Hepatocyte (in vitro differentiated cells): ENCODE measurements around the gene MRPL36. TPM values are rescaled to one million over a fixed set of nuclear protein-coding genes. Genes with fewer than 3 reads are reported as not detected.

Experiments used
- DNase-seq: peaks from one replicate; pipeline ENCODE4 v3.0.0-alpha.2; 2016; ENCODE audit warnings: low spot score
- H2AFZ ChIP-seq: fragments of 200-600 bp; sonication (generic); 2 replicates; pipeline ENCODE4 v1.6.0; 2016; ENCODE audit warnings: antibody characterized with exemption, mild to moderate bottlenecking
- H3K27ac ChIP-seq: fragments of 200-600 bp; sonication (generic); 2 replicates; pipeline ENCODE4 v1.5.1; 2016; ENCODE audit warnings: mild to moderate bottlenecking
- H3K27me3 ChIP-seq: fragments of 200-600 bp; sonication (generic); 2 replicates; pipeline ENCODE4 v1.6.1; 2016
- H3K36me3 ChIP-seq: fragments of 200-600 bp; sonication (generic); replicated peaks from 2 replicates; pipeline ENCODE4 v1.5.1; 2016; ENCODE audit warnings: low read depth; ENCODE audit not compliant: insufficient read depth
- H3K4me1 ChIP-seq: fragments of 200-600 bp; sonication (generic); 2 replicates; pipeline ENCODE4 v1.5.1; 2016; ENCODE audit warnings: mild to moderate bottlenecking, moderate library complexity; ENCODE audit not compliant: insufficient read depth
- H3K4me2 ChIP-seq: fragments of 200-600 bp; sonication (generic); 2 replicates; pipeline ENCODE4 v1.6.0; 2016
- H3K4me3 ChIP-seq: fragments of 200-600 bp; sonication (generic); 2 replicates; pipeline ENCODE4 v1.5.1; 2016; ENCODE audit warnings: mild to moderate bottlenecking
- H3K79me2 ChIP-seq: fragments of 200-600 bp; sonication (generic); 2 replicates; pipeline ENCODE4 v1.6.0; 2017; ENCODE audit warnings: mild to moderate bottlenecking
- H3K9me2 ChIP-seq: fragments of 200-600 bp; sonication (generic); replicated peaks from 2 replicates; pipeline ENCODE4 v1.6.0; 2017; ENCODE audit warnings: mild to moderate bottlenecking; ENCODE audit not compliant: insufficient read depth
- H3K9me3 ChIP-seq: fragments of 200-600 bp; sonication (generic); 2 replicates; pipeline ENCODE4 v1.5.1; 2016; ENCODE audit warnings: low read depth, mild to moderate bottlenecking
- H4K20me1 ChIP-seq: fragments of 200-600 bp; sonication (generic); 2 replicates; pipeline ENCODE4 v1.6.0; 2016; ENCODE audit warnings: mild to moderate bottlenecking; ENCODE audit not compliant: insufficient read depth, poor library complexity, severe bottlenecking
- CTCF ChIP-seq: fragments of 200-600 bp; sonication (generic); IDR thresholded peaks from 2 replicates; pipeline ENCODE4 v1.5.1; 2016; ENCODE audit warnings: antibody characterized with exemption, mild to moderate bottlenecking; ENCODE audit not compliant: poor library complexity
- EZH2 ChIP-seq: fragments of 200-600 bp; sonication (generic); IDR thresholded peaks from 2 replicates; pipeline ENCODE4 v1.6.1; 2016; ENCODE audit warnings: antibody characterized with exemption, mild to moderate bottlenecking, borderline replicate concordance
- EZH2phosphoT487 ChIP-seq: fragments of 200-600 bp; sonication (generic); IDR thresholded peaks from one replicate; pipeline ENCODE4 v1.6.1; 2018; ENCODE audit warnings: antibody characterized with exemption, mild to moderate bottlenecking, low read depth, moderate library complexity; ENCODE audit not compliant: unreplicated experiment, severe bottlenecking
- WGBS: methylation state at CpG from one replicate; pipeline ENCODE4 v1.1.6; 2016; ENCODE audit warnings: low lambda C conversion rate; ENCODE audit errors: missing lambda C conversion rate; 5-methylcytosine and 5-hydroxymethylcytosine counted together
- polyA plus RNA-seq: library from polyadenylated mRNA; unstranded; fragments of >200 nt; fragmentation: Nextera tagmentation; extraction: Ambion mirVana; gene quantifications from 2 replicates; pipeline ENCODE4 v1.2.1, GENCODE V29; 2016
- total RNA-seq: library from RNA; depleted of rRNA; stranded (reverse); fragments of >200 nt; gene quantifications from 2 replicates; pipeline ENCODE4 v1.2.3, GENCODE V29; 2014

MRPL36 gene
- total and polyA plus RNA-seq, 2 experiments from 2014 or later, result 25.6 to 107 TPM

GRCh38 chr5:1826235-1826980 lies 26.8 kb upstream of the MRPL36 start:
- no peak overlapping the region for H2AFZ ChIP-seq
- TF ChIP-seq EZH2phosphoT487, result no peak
- TF ChIP-seq CTCF, result no peak
- TF ChIP-seq EZH2, result no peak
- H3K79me2 ChIP-seq, result no peaks in the 10 kb centered on the region
- no peak overlapping the region for H3K4me3 ChIP-seq
- no peak overlapping the region for H3K27ac ChIP-seq
- H3K9me2 ChIP-seq, result no peaks in the 10 kb centered on the region
- H3K9me3 ChIP-seq, result no peaks in the 10 kb centered on the region
- DNase-seq, result no peak
- H3K36me3 ChIP-seq, result no peaks in the 10 kb centered on the region
- H3K4me1 ChIP-seq, result no peaks in the 10 kb centered on the region
- no peaks in the 10 kb centered on the region for H4K20me1 ChIP-seq
- H3K4me2 ChIP-seq, result no peak overlapping the region
- WGBS, result 88% methylated on average over 25 of the region's 26 CpGs
- H3K27me3 ChIP-seq, result no peaks in the 10 kb centered on the region

- TF ChIP-seq EZH2 (no peak), EZH2phosphoT487 (no peak), CTCF (no peak)
- no peaks in the 10 kb centered on the region for H3K79me2 ChIP-seq
- H3K27ac ChIP-seq, result no peak overlapping the region
- H3K9me3 ChIP-seq, result no peaks in the 10 kb centered on the region
- DNase-seq, result no peak
- no peak overlapping the region for H3K4me3 ChIP-seq
- WGBS, result 96% methylated on average over 23 of the region's 27 CpGs
- no peaks in the 10 kb centered on the region for H4K20me1 ChIP-seq
- no peaks in the 10 kb centered on the region for H3K4me1 ChIP-seq
- H3K4me2 ChIP-seq, result no peak overlapping the region
- no peaks in the 10 kb centered on the region for H3K36me3 ChIP-seq
- H3K27me3 ChIP-seq, result no peaks in the 10 kb centered on the region
- no peak overlapping the region for H2AFZ ChIP-seq
- no peaks in the 10 kb centered on the region for H3K9me2 ChIP-seq
Observed at GRCh38 chr5:1824903-1825841, 25.5 kb upstream of the MRPL36 start.

- Histone ChIP-seq H3K9me2 (no peaks in the 10 kb centered on the region), H3K4me2 (no peak overlapping the region), H3K9me3 (no peaks in the 10 kb centered on the region), H3K4me1 (no peaks in the 10 kb centered on the region), H3K79me2 (no peaks in the 10 kb centered on the region), H2AFZ (no peak overlapping the region), H3K4me3 (no peak overlapping the region), H3K27ac (no peak overlapping the region), H3K36me3 (no peaks in the 10 kb centered on the region), H4K20me1 (no peaks in the 10 kb centered on the region), H3K27me3 (no peaks in the 10 kb centered on the region)
- no peak for TF ChIP-seq EZH2
- no peak for TF ChIP-seq EZH2phosphoT487
- TF ChIP-seq CTCF, result no peak
- DNase-seq, result no peak
- 92% methylated on average over 22 of the region's 25 CpGs for WGBS
Observed at GRCh38 chr5:1824109-1824821, 24.6 kb upstream of the MRPL36 start.
